Loucy (cell line): ENCODE data around the gene PCBP3.

ENCODE experiments used
- H2AFZ ChIP-seq: fragments of 200-600 bp; sonication (generic); 2 replicates; pipeline ENCODE4 v1.6.0; 2016; ENCODE audit warnings: antibody characterized with exemption, mild to moderate bottlenecking, low read length, moderate library complexity
- H3F3A ChIP-seq: fragments of 200-600 bp; 2 replicates; pipeline ENCODE4 v1.6.0; 2016; ENCODE audit warnings: antibody characterized with exemption, low read depth, mild to moderate bottlenecking
- H3K27me3 ChIP-seq: fragments of 200-600 bp; sonication (generic); 2 replicates; pipeline ENCODE4 v1.6.1; 2014; ENCODE audit warnings: low read length, mild to moderate bottlenecking; ENCODE audit not compliant: insufficient read depth, poor library complexity, severe bottlenecking
- H3K36me3 ChIP-seq: fragments of 200-600 bp; sonication (generic); 2 replicates; pipeline ENCODE4 v1.6.1; 2016; ENCODE audit warnings: low read length; ENCODE audit not compliant: insufficient read depth
- H3K4me1 ChIP-seq: fragments of 200-600 bp; sonication (generic); 2 replicates; pipeline ENCODE4 v1.5.1; 2014; ENCODE audit warnings: low read length, mild to moderate bottlenecking; ENCODE audit not compliant: insufficient read depth, poor library complexity, severe bottlenecking
- H3K4me2 ChIP-seq: fragments of 200-600 bp; sonication (generic); 2 replicates; pipeline ENCODE4 v1.6.0; 2014; ENCODE audit warnings: antibody characterized with exemption, low read length, low read depth, mild to moderate bottlenecking; ENCODE audit not compliant: poor library complexity, severe bottlenecking
- H3K4me3 ChIP-seq: fragments of 200-600 bp; sonication (generic); 2 replicates; pipeline ENCODE4 v1.5.1; 2014; ENCODE audit warnings: low read length, mild to moderate bottlenecking, mixed read lengths; ENCODE audit not compliant: poor library complexity, severe bottlenecking
- H3K79me2 ChIP-seq: fragments of 200-600 bp; sonication (generic); 2 replicates; pipeline ENCODE4 v1.6.1; 2014; ENCODE audit warnings: low read length; ENCODE audit not compliant: insufficient read depth
- H3K9ac ChIP-seq: fragments of 200-600 bp; sonication (generic); 2 replicates; pipeline ENCODE4 v1.6.0; 2014; ENCODE audit warnings: mild to moderate bottlenecking, low read depth, low read length, moderate library complexity; ENCODE audit not compliant: poor library complexity, severe bottlenecking
- H3K9me2 ChIP-seq: fragments of 200-600 bp; sonication (generic); replicated peaks from 2 replicates; pipeline ENCODE4 v1.6.1; 2016; ENCODE audit warnings: low read depth, low read length, mixed read lengths
- H3K9me3 ChIP-seq: fragments of 200-600 bp; sonication (generic); 2 replicates; pipeline ENCODE4 v1.6.1; 2014; ENCODE audit warnings: mild to moderate bottlenecking, antibody characterized with exemption, low read length, low read depth; ENCODE audit not compliant: insufficient read depth
- H4K20me1 ChIP-seq: fragments of 200-600 bp; sonication (generic); 2 replicates; pipeline ENCODE4 v1.6.0; 2014; ENCODE audit warnings: antibody characterized with exemption, low read length, mild to moderate bottlenecking; ENCODE audit not compliant: insufficient read depth, poor library complexity, severe bottlenecking
- EZH2phosphoT487 ChIP-seq: fragments of 200-600 bp; IDR thresholded peaks from 2 replicates; pipeline ENCODE4 v1.6.1; 2018; ENCODE audit warnings: antibody characterized with exemption, mild to moderate bottlenecking, moderate library complexity, borderline replicate concordance
- TF ChIP-seq, protein P1 (sequence below): fragments of 200-600 bp; sonication (generic); conservative IDR thresholded peaks from 2 replicates; pipeline ENCODE4 v1.5.1; 2014; ENCODE audit warnings: mild to moderate bottlenecking, antibody characterized with exemption, low read length

PCBP3 gene

DNA sequence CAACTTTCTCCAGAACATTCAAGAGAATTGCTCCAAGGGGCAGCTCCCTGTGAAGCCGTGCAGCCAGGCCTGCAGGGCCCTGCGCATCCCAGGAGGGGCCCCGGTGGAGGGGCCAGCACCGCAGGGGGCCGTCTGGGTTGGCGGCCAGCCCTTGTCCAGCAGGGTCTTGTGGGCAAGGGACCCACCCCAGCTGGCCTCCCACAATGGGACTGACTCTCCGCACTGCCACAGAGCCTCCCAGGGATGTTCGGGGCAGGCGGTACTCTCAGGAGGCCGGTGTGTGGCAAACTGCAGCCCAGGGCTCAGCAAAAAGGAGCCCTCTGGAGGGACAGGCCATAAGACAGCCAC is 269.9 kb downstream of the PCBP3 start:
- no peaks in the 10 kb centered on the region for H3K36me3 ChIP-seq
- H4K20me1 ChIP-seq: no peaks in the 10 kb centered on the region
- no peaks in the 10 kb centered on the region for H3K27me3 ChIP-seq
- H3K9ac ChIP-seq: no peak overlapping the region
- H3K9me2 ChIP-seq: no peaks in the 10 kb centered on the region
- no peak overlapping the region for H3K4me3 ChIP-seq
- peaks cover 53% of the 10 kb centered on the region for H3K4me1 ChIP-seq
- H3K4me2 ChIP-seq: no peak overlapping the region
- no peaks in the 10 kb centered on the region for H3K9me3 ChIP-seq
- no peak for TF ChIP-seq EZH2phosphoT487
- TF ChIP-seq, protein P1, sequence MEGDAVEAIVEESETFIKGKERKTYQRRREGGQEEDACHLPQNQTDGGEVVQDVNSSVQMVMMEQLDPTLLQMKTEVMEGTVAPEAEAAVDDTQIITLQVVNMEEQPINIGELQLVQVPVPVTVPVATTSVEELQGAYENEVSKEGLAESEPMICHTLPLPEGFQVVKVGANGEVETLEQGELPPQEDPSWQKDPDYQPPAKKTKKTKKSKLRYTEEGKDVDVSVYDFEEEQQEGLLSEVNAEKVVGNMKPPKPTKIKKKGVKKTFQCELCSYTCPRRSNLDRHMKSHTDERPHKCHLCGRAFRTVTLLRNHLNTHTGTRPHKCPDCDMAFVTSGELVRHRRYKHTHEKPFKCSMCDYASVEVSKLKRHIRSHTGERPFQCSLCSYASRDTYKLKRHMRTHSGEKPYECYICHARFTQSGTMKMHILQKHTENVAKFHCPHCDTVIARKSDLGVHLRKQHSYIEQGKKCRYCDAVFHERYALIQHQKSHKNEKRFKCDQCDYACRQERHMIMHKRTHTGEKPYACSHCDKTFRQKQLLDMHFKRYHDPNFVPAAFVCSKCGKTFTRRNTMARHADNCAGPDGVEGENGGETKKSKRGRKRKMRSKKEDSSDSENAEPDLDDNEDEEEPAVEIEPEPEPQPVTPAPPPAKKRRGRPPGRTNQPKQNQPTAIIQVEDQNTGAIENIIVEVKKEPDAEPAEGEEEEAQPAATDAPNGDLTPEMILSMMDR: no peak
- no peaks in the 10 kb centered on the region; the same call in 1 of the 2 replicates for H3F3A ChIP-seq
- no peak overlapping the region for H2AFZ ChIP-seq
- H3K79me2 ChIP-seq: no peaks in the 10 kb centered on the region

DNA sequence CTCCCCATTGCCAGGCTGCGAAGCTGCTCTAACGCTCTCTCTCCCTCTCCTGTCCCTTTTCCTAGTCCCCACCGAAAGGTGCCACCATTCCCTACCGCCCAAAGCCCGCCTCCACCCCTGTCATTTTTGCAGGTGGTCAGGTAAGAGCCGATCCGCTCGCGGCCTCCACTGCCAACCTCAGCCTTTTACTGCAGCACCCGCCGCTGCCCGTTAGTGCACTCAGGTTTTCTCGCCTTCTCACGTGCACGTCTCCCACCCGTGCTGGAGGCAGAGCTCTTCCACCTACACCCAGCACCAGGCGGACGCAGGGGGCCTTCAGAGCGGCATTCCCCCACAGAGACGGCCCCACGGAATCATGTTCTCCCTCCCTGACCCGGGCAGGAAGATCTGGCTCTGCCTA is 270.4 kb downstream of the PCBP3 start:
- Histone ChIP-seq H3F3A (no peaks in the 10 kb centered on the region; the same call in 1 of the 2 replicates), H3K4me2 (no peak overlapping the region), H3K79me2 (no peaks in the 10 kb centered on the region), H3K36me3 (no peaks in the 10 kb centered on the region), H3K4me3 (no peak overlapping the region), H3K4me1 (peaks cover 49% of the 10 kb centered on the region), H4K20me1 (no peaks in the 10 kb centered on the region), H3K9ac (peak overlapping the region; percentile 47), H3K9me2 (no peaks in the 10 kb centered on the region), H3K27me3 (no peaks in the 10 kb centered on the region), H2AFZ (no peak overlapping the region), H3K9me3 (no peaks in the 10 kb centered on the region)
- no peak for TF ChIP-seq EZH2phosphoT487
- TF ChIP-seq, protein P1: no peak

DNA sequence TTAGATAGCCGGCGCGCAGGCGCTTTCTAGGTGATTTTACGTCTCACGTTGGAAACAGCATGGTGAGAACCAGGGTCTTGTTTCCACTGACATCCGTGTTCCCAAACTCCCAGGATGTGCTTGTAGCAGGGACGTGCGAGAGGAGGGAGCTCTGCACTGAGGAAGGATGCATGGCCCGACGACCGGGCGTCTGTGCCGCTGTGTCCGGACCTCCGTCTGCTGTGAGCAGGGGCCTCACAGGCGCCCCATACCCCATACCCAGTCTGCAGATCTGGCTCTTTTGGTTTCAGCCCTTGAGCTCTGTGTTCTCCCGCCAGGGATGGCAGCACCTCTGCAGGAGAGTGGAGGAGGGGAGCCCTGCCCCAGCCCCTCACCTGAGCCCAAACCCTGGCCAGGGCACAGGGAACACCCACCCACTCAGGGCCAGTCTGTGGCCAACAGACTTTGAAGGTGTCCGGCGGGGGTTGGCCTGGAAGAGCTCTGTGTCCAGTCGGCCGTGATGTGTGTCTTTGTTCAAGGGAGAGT is 270.9 kb downstream of the PCBP3 start:
- H3F3A ChIP-seq: no peaks in the 10 kb centered on the region; the same call in 1 of the 2 replicates
- no peaks in the 10 kb centered on the region for H3K79me2 ChIP-seq
- H3K9ac ChIP-seq: peak overlapping the region; percentile 47
- TF ChIP-seq, protein P1: no peak
- TF ChIP-seq EZH2phosphoT487: no peak
- H3K4me2 ChIP-seq: peak overlapping the region; percentile 55
- no peaks in the 10 kb centered on the region for H3K36me3 ChIP-seq
- H3K9me2 ChIP-seq: no peaks in the 10 kb centered on the region
- H3K27me3 ChIP-seq: no peaks in the 10 kb centered on the region
- no peak overlapping the region for H2AFZ ChIP-seq
- no peak overlapping the region for H3K4me3 ChIP-seq
- no peaks in the 10 kb centered on the region for H3K9me3 ChIP-seq
- no peaks in the 10 kb centered on the region for H4K20me1 ChIP-seq
- peaks cover 49% of the 10 kb centered on the region for H3K4me1 ChIP-seq
